ENCODE measurements around the gene DNAJC2. TPM values are rescaled to one million over a fixed set of nuclear protein-coding genes. Genes with fewer than 3 reads are reported as not detected.

Gene DNAJC2
- total and polyA plus RNA-seq, 2 experiments from 2014 or later: 40.1 to 168 TPM

DNA sequence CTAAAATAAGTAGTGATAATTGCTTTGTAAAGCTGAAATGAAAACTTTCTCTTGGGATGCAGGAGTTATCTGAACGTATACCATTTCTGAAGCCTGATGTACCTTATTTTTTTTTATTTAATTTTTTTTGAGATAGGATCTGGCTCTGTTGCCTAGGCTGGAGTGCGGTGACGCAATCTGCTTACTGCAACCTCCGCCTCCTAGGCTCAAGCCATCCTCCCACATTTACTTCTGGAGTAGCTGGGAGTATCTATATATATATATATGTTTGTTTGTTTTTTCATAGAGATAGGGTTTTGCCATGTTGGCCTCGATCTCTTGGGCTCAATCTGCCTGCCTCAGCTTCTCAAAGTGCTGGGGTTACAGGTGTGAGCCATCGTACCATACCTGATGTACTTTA lies 44.9 kb downstream of the DNAJC2 start:
- Histone ChIP-seq H3K9me2 (ENCODE audit: insufficient read depth) (no peaks in the 10 kb centered on the region), H3K36me3 (ENCODE audit: insufficient read depth) (peaks cover 52% of the 10 kb centered on the region), H3K27me3 (ENCODE audit: insufficient read depth) (no peaks in the 10 kb centered on the region), H3K4me2 (no peak overlapping the region), H3K4me3 (no peak overlapping the region), H3F3A (replicated peaks; ENCODE audit: low read depth) (no peaks in the 10 kb centered on the region), H3K4me1 (ENCODE audit: insufficient read depth) (peaks cover 3% of the 10 kb centered on the region; the same call in 1 of the 2 replicates), H4K20me1 (replicated peaks; ENCODE audit: insufficient read depth) (peaks cover 11% of the 10 kb centered on the region; the same call in 1 of the 2 replicates), H3K79me2 (replicated peaks; ENCODE audit: insufficient read depth) (peaks cover 48% of the 10 kb centered on the region), H2AFZ (no peak overlapping the region), H3K27ac (ENCODE audit: low read depth) (no peak overlapping the region)
- no peak for TF ChIP-seq ZNF331 (CRISPR knock-in tag; IDR thresholded peaks at IDR 0.05; ENCODE audit: low read depth)
- no peak for TF ChIP-seq STAT1 (IDR thresholded peaks at IDR 0.05; ENCODE audit: unreplicated experiment)
- TF ChIP-seq, protein P1, sequence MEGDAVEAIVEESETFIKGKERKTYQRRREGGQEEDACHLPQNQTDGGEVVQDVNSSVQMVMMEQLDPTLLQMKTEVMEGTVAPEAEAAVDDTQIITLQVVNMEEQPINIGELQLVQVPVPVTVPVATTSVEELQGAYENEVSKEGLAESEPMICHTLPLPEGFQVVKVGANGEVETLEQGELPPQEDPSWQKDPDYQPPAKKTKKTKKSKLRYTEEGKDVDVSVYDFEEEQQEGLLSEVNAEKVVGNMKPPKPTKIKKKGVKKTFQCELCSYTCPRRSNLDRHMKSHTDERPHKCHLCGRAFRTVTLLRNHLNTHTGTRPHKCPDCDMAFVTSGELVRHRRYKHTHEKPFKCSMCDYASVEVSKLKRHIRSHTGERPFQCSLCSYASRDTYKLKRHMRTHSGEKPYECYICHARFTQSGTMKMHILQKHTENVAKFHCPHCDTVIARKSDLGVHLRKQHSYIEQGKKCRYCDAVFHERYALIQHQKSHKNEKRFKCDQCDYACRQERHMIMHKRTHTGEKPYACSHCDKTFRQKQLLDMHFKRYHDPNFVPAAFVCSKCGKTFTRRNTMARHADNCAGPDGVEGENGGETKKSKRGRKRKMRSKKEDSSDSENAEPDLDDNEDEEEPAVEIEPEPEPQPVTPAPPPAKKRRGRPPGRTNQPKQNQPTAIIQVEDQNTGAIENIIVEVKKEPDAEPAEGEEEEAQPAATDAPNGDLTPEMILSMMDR (conservative IDR thresholded peaks at IDR 0.05; ENCODE audit: low read depth in 2 of 2): no peak
- TF ChIP-seq, protein P2, sequence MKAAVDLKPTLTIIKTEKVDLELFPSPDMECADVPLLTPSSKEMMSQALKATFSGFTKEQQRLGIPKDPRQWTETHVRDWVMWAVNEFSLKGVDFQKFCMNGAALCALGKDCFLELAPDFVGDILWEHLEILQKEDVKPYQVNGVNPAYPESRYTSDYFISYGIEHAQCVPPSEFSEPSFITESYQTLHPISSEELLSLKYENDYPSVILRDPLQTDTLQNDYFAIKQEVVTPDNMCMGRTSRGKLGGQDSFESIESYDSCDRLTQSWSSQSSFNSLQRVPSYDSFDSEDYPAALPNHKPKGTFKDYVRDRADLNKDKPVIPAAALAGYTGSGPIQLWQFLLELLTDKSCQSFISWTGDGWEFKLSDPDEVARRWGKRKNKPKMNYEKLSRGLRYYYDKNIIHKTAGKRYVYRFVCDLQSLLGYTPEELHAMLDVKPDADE (IDR thresholded peaks at IDR 0.05): no peak
- no peak for TF ChIP-seq NANOG (IDR thresholded peaks at IDR 0.05; ENCODE audit: borderline replicate concordance)
- no peak for TF ChIP-seq EZH2 (IDR thresholded peaks at IDR 0.05; ENCODE audit: low read depth, unreplicated experiment)
- TF ChIP-seq, protein P3, sequence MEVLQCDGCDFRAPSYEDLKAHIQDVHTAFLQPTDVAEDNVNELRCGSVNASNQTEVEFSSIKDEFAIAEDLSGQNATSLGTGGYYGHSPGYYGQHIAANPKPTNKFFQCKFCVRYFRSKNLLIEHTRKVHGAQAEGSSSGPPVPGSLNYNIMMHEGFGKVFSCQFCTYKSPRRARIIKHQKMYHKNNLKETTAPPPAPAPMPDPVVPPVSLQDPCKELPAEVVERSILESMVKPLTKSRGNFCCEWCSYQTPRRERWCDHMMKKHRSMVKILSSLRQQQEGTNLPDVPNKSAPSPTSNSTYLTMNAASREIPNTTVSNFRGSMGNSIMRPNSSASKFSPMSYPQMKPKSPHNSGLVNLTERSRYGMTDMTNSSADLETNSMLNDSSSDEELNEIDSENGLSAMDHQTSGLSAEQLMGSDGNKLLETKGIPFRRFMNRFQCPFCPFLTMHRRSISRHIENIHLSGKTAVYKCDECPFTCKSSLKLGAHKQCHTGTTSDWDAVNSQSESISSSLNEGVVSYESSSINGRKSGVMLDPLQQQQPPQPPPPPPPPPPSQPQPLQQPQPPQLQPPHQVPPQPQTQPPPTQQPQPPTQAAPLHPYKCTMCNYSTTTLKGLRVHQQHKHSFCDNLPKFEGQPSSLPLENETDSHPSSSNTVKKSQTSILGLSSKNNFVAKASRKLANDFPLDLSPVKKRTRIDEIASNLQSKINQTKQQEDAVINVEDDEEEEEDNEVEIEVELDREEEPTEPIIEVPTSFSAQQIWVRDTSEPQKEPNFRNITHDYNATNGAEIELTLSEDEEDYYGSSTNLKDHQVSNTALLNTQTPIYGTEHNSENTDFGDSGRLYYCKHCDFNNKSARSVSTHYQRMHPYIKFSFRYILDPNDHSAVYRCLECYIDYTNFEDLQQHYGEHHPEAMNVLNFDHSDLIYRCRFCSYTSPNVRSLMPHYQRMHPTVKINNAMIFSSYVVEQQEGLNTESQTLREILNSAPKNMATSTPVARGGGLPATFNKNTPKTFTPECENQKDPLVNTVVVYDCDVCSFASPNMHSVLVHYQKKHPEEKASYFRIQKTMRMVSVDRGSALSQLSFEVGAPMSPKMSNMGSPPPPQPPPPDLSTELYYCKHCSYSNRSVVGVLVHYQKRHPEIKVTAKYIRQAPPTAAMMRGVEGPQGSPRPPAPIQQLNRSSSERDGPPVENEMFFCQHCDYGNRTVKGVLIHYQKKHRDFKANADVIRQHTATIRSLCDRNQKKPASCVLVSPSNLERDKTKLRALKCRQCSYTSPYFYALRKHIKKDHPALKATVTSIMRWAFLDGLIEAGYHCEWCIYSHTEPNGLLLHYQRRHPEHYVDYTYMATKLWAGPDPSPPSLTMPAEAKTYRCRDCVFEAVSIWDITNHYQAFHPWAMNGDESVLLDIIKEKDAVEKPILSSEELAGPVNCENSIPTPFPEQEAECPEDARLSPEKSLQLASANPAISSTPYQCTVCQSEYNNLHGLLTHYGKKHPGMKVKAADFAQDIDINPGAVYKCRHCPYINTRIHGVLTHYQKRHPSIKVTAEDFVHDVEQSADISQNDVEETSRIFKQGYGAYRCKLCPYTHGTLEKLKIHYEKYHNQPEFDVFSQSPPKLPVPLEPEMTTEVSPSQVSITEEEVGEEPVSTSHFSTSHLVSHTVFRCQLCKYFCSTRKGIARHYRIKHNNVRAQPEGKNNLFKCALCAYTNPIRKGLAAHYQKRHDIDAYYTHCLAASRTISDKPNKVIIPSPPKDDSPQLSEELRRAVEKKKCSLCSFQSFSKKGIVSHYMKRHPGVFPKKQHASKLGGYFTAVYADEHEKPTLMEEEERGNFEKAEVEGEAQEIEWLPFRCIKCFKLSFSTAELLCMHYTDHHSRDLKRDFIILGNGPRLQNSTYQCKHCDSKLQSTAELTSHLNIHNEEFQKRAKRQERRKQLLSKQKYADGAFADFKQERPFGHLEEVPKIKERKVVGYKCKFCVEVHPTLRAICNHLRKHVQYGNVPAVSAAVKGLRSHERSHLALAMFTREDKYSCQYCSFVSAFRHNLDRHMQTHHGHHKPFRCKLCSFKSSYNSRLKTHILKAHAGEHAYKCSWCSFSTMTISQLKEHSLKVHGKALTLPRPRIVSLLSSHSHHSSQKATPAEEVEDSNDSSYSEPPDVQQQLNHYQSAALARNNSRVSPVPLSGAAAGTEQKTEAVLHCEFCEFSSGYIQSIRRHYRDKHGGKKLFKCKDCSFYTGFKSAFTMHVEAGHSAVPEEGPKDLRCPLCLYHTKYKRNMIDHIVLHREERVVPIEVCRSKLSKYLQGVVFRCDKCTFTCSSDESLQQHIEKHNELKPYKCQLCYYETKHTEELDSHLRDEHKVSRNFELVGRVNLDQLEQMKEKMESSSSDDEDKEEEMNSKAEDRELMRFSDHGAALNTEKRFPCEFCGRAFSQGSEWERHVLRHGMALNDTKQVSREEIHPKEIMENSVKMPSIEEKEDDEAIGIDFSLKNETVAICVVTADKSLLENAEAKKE (CRISPR knock-in tag; IDR thresholded peaks at IDR 0.05): no peak
- no peak for TF ChIP-seq POLR2AphosphoS5 (IDR thresholded peaks at IDR 0.05; ENCODE audit: low read depth)
- TF ChIP-seq ZNF114 (CRISPR knock-in tag; IDR thresholded peaks at IDR 0.05): no peak
- TF ChIP-seq EZH2phosphoT487 (IDR thresholded peaks at IDR 0.05; ENCODE audit: unreplicated experiment): no peak
- no peak for TF ChIP-seq JUNB (IDR thresholded peaks at IDR 0.05; ENCODE audit: unreplicated experiment)
- TF ChIP-seq CREB1 (CRISPR knock-in tag; IDR thresholded peaks at IDR 0.05; ENCODE audit: low read depth): no peak
- TF ChIP-seq, protein P4, sequence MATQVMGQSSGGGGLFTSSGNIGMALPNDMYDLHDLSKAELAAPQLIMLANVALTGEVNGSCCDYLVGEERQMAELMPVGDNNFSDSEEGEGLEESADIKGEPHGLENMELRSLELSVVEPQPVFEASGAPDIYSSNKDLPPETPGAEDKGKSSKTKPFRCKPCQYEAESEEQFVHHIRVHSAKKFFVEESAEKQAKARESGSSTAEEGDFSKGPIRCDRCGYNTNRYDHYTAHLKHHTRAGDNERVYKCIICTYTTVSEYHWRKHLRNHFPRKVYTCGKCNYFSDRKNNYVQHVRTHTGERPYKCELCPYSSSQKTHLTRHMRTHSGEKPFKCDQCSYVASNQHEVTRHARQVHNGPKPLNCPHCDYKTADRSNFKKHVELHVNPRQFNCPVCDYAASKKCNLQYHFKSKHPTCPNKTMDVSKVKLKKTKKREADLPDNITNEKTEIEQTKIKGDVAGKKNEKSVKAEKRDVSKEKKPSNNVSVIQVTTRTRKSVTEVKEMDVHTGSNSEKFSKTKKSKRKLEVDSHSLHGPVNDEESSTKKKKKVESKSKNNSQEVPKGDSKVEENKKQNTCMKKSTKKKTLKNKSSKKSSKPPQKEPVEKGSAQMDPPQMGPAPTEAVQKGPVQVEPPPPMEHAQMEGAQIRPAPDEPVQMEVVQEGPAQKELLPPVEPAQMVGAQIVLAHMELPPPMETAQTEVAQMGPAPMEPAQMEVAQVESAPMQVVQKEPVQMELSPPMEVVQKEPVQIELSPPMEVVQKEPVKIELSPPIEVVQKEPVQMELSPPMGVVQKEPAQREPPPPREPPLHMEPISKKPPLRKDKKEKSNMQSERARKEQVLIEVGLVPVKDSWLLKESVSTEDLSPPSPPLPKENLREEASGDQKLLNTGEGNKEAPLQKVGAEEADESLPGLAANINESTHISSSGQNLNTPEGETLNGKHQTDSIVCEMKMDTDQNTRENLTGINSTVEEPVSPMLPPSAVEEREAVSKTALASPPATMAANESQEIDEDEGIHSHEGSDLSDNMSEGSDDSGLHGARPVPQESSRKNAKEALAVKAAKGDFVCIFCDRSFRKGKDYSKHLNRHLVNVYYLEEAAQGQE (IDR thresholded peaks at IDR 0.05; ENCODE audit: unreplicated experiment): no peak
- H3K9me3 Mint-ChIP-seq: no peaks in the 10 kb centered on the region
- no peak overlapping the region for H3K4me3 Mint-ChIP-seq
- H3K4me1 Mint-ChIP-seq: peaks cover 12% of the 10 kb centered on the region
- H3K27me3 Mint-ChIP-seq (ENCODE audit: insufficient read depth, low read depth, poor library complexity): peaks cover 2% of the 10 kb centered on the region
- peaks cover 55% of the 10 kb centered on the region for H3K36me3 Mint-ChIP-seq (ENCODE audit: low read depth)
- no peak overlapping the region for H3K27ac Mint-ChIP-seq
- ATAC-seq: no peak
- DNase-seq (ENCODE audit: low spot score): no peak
